Loucy (cell line): ENCODE measurements around the gene FNTB.

Source experiments
- H2AFZ ChIP-seq: fragments of 200-600 bp; sonication (generic); 2 replicates; pipeline ENCODE4 v1.6.0; 2016; ENCODE audit warnings: antibody characterized with exemption, mild to moderate bottlenecking, low read length, moderate library complexity
- H3F3A ChIP-seq: fragments of 200-600 bp; 2 replicates; pipeline ENCODE4 v1.6.0; 2016; ENCODE audit warnings: antibody characterized with exemption, low read depth, mild to moderate bottlenecking
- H3K27me3 ChIP-seq: fragments of 200-600 bp; sonication (generic); 2 replicates; pipeline ENCODE4 v1.6.1; 2014; ENCODE audit warnings: low read length, mild to moderate bottlenecking; ENCODE audit not compliant: insufficient read depth, poor library complexity, severe bottlenecking
- H3K36me3 ChIP-seq: fragments of 200-600 bp; sonication (generic); 2 replicates; pipeline ENCODE4 v1.6.1; 2016; ENCODE audit warnings: low read length; ENCODE audit not compliant: insufficient read depth
- H3K4me1 ChIP-seq: fragments of 200-600 bp; sonication (generic); 2 replicates; pipeline ENCODE4 v1.5.1; 2014; ENCODE audit warnings: low read length, mild to moderate bottlenecking; ENCODE audit not compliant: insufficient read depth, poor library complexity, severe bottlenecking
- H3K4me2 ChIP-seq: fragments of 200-600 bp; sonication (generic); 2 replicates; pipeline ENCODE4 v1.6.0; 2014; ENCODE audit warnings: antibody characterized with exemption, low read length, low read depth, mild to moderate bottlenecking; ENCODE audit not compliant: poor library complexity, severe bottlenecking
- H3K4me3 ChIP-seq: fragments of 200-600 bp; sonication (generic); 2 replicates; pipeline ENCODE4 v1.5.1; 2014; ENCODE audit warnings: low read length, mild to moderate bottlenecking, mixed read lengths; ENCODE audit not compliant: poor library complexity, severe bottlenecking
- H3K79me2 ChIP-seq: fragments of 200-600 bp; sonication (generic); 2 replicates; pipeline ENCODE4 v1.6.1; 2014; ENCODE audit warnings: low read length; ENCODE audit not compliant: insufficient read depth
- H3K9ac ChIP-seq: fragments of 200-600 bp; sonication (generic); 2 replicates; pipeline ENCODE4 v1.6.0; 2014; ENCODE audit warnings: mild to moderate bottlenecking, low read depth, low read length, moderate library complexity; ENCODE audit not compliant: poor library complexity, severe bottlenecking
- H3K9me2 ChIP-seq: fragments of 200-600 bp; sonication (generic); replicated peaks from 2 replicates; pipeline ENCODE4 v1.6.1; 2016; ENCODE audit warnings: low read depth, low read length, mixed read lengths
- H3K9me3 ChIP-seq: fragments of 200-600 bp; sonication (generic); 2 replicates; pipeline ENCODE4 v1.6.1; 2014; ENCODE audit warnings: mild to moderate bottlenecking, antibody characterized with exemption, low read length, low read depth; ENCODE audit not compliant: insufficient read depth
- H4K20me1 ChIP-seq: fragments of 200-600 bp; sonication (generic); 2 replicates; pipeline ENCODE4 v1.6.0; 2014; ENCODE audit warnings: antibody characterized with exemption, low read length, mild to moderate bottlenecking; ENCODE audit not compliant: insufficient read depth, poor library complexity, severe bottlenecking
- CTCF ChIP-seq: fragments of 200-600 bp; sonication (generic); conservative IDR thresholded peaks from 2 replicates; pipeline ENCODE4 v1.5.1; 2014; ENCODE audit warnings: mild to moderate bottlenecking, antibody characterized with exemption, low read length
- EZH2phosphoT487 ChIP-seq: fragments of 200-600 bp; IDR thresholded peaks from 2 replicates; pipeline ENCODE4 v1.6.1; 2018; ENCODE audit warnings: antibody characterized with exemption, mild to moderate bottlenecking, moderate library complexity, borderline replicate concordance

The FNTB gene

GRCh38 chr14:64942531-64943111 lies 44.1 kb upstream of the FNTB start, which contains the start of gene GPX2:
GPX2 (minus strand) TSS chr14:64942745; CDS start chr14:64942726, 19 bp downstream.
- Histone ChIP-seq H2AFZ (no peak within 1 kb of the TSS), H3K4me2 (peak within 1 kb of the TSS; percentile 60), H3K79me2 (no peaks in the 10 kb centered on the region), H3K4me1 (peaks cover 36% of the 10 kb centered on the region), H3K27me3 (no peaks in the 10 kb centered on the region), H4K20me1 (no peaks in the 10 kb centered on the region), H3K9me2 (no peaks in the 10 kb centered on the region), H3K36me3 (peaks cover 12% of the 10 kb centered on the region; the same call in 1 of the 2 replicates), H3K9ac (no peak within 1 kb of the TSS), H3F3A (no peaks in the 10 kb centered on the region; the same call in 1 of the 2 replicates), H3K4me3 (peak within 1 kb of the TSS; percentile 24), H3K9me3 (no peaks in the 10 kb centered on the region)
- no peak for TF ChIP-seq CTCF

GRCh38 chr14:64943556-64943955 lies 43.1 kb upstream of the FNTB start:
- Histone ChIP-seq H3K9me2 (no peaks in the 10 kb centered on the region), H2AFZ (no peak overlapping the region), H3K4me1 (peaks cover 36% of the 10 kb centered on the region), H3K36me3 (peaks cover 21% of the 10 kb centered on the region; the same call in 1 of the 2 replicates), H3K4me3 (peak overlapping the region; percentile 24), H3F3A (no peaks in the 10 kb centered on the region; the same call in 1 of the 2 replicates), H3K27me3 (no peaks in the 10 kb centered on the region), H3K79me2 (no peaks in the 10 kb centered on the region), H3K9ac (no peak overlapping the region), H3K4me2 (peak overlapping the region; percentile 60), H3K9me3 (no peaks in the 10 kb centered on the region), H4K20me1 (no peaks in the 10 kb centered on the region)
- no peak for TF ChIP-seq CTCF
- no peak for TF ChIP-seq EZH2phosphoT487

- TF ChIP-seq EZH2phosphoT487 (no peak), CTCF (no peak)
- Histone ChIP-seq H3K9me2 (no peaks in the 10 kb centered on the region), H4K20me1 (no peaks in the 10 kb centered on the region), H3K9ac (no peak overlapping the region), H3K36me3 (peaks cover 26% of the 10 kb centered on the region; the same call in 1 of the 2 replicates), H3K4me2 (peak overlapping the region; percentile 60), H2AFZ (no peak overlapping the region), H3K4me3 (peak overlapping the region; percentile 24), H3K4me1 (peaks cover 36% of the 10 kb centered on the region), H3K9me3 (no peaks in the 10 kb centered on the region), H3F3A (no peaks in the 10 kb centered on the region; the same call in 1 of the 2 replicates), H3K27me3 (no peaks in the 10 kb centered on the region), H3K79me2 (no peaks in the 10 kb centered on the region)
These were observed 42.7 kb upstream of the FNTB start for GRCh38 chr14:64944041-64944440.
